ENCODE data around the gene KCNJ4.

GRCh38 chr22:38423512-38424503 lies 31.2 kb downstream of the KCNJ4 start:
- TF ChIP-seq CTCF (conservative IDR thresholded peaks at IDR 0.05) (no peak), EZH2 (IDR thresholded peaks at IDR 0.05; ENCODE audit: low read depth) (no peak)

Measured in PC-9 (cell line).